ENCODE data around the gene C1orf159.

The C1orf159 gene

DNA sequence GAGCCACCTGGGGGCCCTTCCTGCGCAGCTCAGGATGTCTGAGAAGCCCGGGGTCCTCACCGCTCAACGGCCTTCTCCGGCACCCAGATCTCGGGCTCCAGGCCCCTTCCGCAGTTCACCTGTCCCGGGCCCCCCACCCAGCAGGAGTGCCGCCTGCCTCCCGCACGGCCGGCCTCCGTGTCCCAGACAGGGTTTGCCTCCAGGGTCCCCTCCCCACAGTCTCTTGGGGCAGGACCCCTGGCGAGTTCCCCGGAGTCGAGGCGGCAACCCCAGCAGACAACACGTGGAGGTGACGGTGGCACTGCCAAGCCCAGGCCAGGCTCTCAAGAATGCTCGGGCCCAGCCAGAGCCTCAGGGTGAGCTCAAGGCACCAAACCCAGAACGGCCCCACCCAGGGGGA, 35.4 kb upstream of the C1orf159 start:
- TF ChIP-seq, protein P1, sequence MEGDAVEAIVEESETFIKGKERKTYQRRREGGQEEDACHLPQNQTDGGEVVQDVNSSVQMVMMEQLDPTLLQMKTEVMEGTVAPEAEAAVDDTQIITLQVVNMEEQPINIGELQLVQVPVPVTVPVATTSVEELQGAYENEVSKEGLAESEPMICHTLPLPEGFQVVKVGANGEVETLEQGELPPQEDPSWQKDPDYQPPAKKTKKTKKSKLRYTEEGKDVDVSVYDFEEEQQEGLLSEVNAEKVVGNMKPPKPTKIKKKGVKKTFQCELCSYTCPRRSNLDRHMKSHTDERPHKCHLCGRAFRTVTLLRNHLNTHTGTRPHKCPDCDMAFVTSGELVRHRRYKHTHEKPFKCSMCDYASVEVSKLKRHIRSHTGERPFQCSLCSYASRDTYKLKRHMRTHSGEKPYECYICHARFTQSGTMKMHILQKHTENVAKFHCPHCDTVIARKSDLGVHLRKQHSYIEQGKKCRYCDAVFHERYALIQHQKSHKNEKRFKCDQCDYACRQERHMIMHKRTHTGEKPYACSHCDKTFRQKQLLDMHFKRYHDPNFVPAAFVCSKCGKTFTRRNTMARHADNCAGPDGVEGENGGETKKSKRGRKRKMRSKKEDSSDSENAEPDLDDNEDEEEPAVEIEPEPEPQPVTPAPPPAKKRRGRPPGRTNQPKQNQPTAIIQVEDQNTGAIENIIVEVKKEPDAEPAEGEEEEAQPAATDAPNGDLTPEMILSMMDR (IDR thresholded peaks at IDR 0.05; ENCODE audit: control extremely low read depth, extremely low read depth, low read depth, missing control alignments): no peak
- ChIA-PET CTCF (interaction anchor here (1.0 to 2.0 kb wide), 3 partner anchors 29 to 99 kb away, joined by 3 to 5 read pairs (median 3); no protein-coding TSS in a partner anchor), POLR2A (no interaction called here)
- no peak for DNase-seq (ENCODE audit: extremely low spot score)

DNA sequence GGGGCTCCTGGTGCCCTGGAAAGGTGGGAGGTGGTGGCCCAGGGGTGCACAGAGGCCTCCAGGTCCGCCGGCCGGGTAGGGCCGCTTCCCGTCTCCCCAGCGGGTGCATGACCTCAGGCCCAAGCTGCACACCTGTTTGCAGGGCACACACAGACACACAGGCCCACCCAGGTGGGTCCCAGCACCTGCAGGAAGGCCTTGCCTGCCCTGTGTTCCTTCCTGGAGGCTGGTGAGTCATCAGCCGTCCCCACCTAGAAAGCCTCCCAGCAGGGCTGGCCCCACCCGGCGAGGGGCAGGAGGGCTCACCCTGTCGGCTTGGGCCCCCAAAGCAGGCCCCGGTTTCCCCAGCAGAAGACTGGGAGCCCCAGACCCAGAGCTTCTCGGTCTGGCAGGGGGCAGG, 34.2 kb upstream of the C1orf159 start:
- ChIA-PET CTCF (interaction anchor here (1.0 kb wide), 3 partner anchors 27 to 116 kb away, joined by 3 to 5 read pairs (median 3); no protein-coding TSS in a partner anchor), POLR2A (no interaction called here)
- DNase-seq (ENCODE audit: extremely low spot score): no peak
- TF ChIP-seq, protein P1 (IDR thresholded peaks at IDR 0.05; ENCODE audit: control extremely low read depth, extremely low read depth, low read depth, missing control alignments): no peak

DNA sequence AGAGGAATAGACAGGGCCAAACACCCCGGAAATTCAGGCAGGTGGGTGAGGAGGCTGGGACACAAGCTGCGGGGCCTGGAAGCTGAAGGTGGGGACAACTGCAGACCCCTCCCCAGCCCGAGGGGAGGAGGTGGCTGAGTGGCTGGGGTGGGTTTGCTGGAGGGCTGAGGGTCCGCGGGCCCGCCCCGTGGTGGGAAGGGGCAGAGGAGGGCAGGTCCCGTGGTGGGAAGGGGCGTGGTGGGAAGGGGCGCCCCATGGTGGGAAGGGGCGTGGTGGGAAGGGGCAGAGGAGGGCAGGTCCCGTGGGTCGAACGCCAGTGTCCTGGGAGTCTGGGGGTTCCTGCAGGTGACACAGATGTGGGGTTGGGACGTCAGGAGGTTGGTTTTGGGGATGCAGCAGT, 33.5 kb upstream of the C1orf159 start:
- CTCF ChIA-PET: interaction anchor here (1.0 kb wide), 2 partner anchors 26 to 115 kb away, joined by 3 to 5 read pairs; no protein-coding TSS in a partner anchor
- TF ChIP-seq, protein P1 (IDR thresholded peaks at IDR 0.05; ENCODE audit: control extremely low read depth, extremely low read depth, low read depth, missing control alignments): no peak
- POLR2A ChIA-PET: no interaction called here
- no peak for DNase-seq (ENCODE audit: extremely low spot score)

DNA sequence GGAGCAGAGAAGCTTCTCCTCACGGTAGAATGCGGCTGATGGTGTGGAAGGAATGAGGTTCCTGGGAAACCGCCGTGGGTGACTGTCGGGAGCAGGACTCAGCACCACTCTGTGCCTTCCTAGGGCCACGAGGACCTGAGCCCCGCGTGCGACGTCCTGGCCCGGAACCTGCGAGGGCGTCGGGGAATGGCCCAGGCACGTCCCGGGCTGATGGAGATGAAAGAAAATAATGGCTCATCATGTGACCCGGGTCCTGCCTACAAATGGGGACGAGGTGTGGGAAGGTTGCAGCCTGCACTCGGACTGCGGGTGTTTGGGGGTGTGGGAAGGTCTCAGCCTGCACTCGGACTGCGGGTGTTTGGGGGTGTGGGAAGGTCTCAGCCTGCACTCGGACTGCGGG, 32.7 kb upstream of the C1orf159 start:
- TF ChIP-seq, protein P1 (IDR thresholded peaks at IDR 0.05; ENCODE audit: control extremely low read depth, extremely low read depth, low read depth, missing control alignments): no peak
- ChIA-PET CTCF (interaction anchor here (1.2 kb wide), 2 partner anchors 27 to 84 kb away, joined by 3 to 4 read pairs; no protein-coding TSS in a partner anchor), POLR2A (no interaction called here)
- DNase-seq (ENCODE audit: extremely low spot score): no peak

DNA sequence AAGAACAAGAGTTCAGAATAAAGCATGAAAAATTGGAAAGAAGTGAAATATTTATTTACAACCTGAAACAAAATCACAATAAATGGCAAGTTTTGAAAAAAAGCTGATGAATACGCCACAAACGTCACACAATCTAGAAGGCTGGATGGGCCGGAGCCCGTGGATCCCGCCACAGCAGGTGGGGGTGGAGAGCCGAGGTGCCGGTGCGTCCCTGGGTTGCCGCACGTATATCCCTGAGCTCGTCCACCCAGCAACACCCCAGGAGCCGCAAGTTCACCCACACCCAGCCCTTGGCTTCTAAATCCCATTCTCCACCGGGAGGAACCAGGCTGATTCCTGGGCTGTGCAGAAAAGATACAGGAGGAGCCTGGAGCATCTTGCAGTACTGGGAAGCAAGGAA, 32.2 kb upstream of the C1orf159 start:
- ChIA-PET CTCF (interaction anchor here (1.2 kb wide), 2 partner anchors 26 to 84 kb away, joined by 3 to 4 read pairs; no protein-coding TSS in a partner anchor), POLR2A (no interaction called here)
- TF ChIP-seq, protein P1 (IDR thresholded peaks at IDR 0.05; ENCODE audit: control extremely low read depth, extremely low read depth, low read depth, missing control alignments): no peak
- no peak for DNase-seq (ENCODE audit: extremely low spot score)

DNA sequence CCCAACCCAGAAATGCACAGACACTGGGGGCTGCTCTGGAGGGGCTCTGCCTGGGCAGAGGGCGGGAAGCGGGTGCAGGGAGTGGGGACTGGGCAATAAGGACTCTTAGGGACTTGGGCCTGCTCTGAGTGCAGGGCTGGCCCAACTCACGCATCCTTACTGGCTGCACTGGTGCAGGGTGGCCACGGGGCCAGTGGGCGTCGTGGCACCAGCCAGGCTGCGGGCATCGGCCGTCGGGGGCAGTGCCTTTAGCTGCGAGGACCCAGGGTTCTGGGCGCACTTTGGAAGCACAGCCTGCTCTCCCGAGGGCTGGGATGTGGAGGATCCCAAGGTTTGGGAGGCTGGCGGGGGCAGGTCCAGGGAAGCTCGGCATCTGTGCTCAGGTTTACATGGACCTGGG, 30.7 kb upstream of the C1orf159 start:
- ChIA-PET POLR2A (no interaction called here), CTCF (no interaction called here)
- TF ChIP-seq, protein P1 (IDR thresholded peaks at IDR 0.05; ENCODE audit: control extremely low read depth, extremely low read depth, low read depth, missing control alignments): no peak
- no peak for DNase-seq (ENCODE audit: extremely low spot score)
